T1000 (cell line): ENCODE data around the gene CREB3L2.

ENCODE experiments used
- DNase-seq: peaks from one replicate; lab custom pipeline; 2025; ENCODE audit warnings: mixed read lengths; lab: John Stamatoyannopoulos, UW

CREB3L2 gene

DNA sequence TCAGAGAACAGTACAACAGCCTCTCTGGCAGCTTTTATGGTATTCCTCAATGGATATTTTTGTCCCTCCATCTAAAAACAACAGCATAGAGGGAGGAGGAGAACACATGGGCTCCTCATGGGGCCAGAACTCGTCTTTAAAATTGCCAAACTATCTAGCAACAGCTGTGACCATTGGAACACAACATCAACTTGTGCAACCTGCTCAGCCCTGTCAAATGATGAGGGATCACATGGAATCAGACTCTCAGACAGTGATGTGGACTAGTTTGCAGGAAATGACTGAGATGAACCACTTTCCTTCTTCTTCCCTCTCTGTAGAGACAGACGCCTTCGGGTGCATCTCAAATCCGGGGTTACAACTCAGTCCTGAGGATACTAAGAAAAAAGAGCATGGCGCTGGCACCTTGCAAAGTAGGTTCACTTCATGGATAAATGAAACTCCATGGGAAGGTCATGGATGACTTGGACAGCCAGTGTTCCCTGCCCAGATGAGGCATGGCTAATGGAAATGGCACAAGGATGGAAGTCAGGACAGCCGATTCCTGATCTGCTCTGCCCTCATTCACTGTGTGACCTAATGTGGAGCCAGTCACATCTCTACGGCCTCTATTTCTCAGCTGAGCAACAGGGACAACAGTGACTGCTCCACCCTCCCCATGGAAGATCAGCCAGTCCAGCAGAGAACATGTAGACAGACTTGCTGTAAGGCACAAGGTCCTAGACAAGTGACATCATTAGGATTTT lies 130.5 kb downstream of the CREB3L2 start:
- DNase-seq, result no peak

DNA sequence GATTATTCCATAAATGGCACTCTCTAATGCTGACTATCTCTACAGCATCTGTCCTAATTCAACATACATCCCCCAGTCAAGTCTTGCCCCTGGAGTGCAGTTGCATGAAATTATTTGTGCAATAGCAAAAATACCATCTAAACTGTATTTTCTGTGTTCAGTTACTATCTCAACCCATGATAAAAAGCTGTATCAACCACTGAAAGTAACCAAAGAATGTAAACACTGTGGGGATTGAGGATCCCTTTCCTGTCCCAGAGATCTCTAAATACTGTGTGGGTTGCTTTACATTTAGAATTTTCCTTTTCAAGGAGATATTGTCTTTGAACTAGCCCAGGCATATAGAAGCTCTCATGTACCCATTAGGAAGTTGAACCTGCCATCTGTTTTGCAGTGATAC lies 131.2 kb downstream of the CREB3L2 start:
- no peak for DNase-seq

DNA sequence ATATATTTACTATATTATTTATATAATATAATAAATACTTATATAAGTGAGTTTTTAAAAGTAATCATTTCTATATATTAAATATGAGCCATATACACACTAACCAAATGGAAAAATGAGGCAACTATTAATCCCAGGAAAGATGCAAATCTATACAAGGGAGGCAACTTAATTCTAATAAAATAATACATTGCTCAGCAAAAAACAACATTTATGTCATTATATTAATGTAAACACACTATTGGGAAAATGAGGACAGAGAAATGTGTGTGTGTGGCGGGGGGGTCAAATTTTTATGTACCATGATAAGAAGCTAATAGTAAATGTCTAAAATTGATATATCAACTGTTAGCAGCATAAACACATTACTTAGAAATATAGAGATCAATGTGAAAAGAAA lies 131.8 kb downstream of the CREB3L2 start:
- no peak for DNase-seq

DNA sequence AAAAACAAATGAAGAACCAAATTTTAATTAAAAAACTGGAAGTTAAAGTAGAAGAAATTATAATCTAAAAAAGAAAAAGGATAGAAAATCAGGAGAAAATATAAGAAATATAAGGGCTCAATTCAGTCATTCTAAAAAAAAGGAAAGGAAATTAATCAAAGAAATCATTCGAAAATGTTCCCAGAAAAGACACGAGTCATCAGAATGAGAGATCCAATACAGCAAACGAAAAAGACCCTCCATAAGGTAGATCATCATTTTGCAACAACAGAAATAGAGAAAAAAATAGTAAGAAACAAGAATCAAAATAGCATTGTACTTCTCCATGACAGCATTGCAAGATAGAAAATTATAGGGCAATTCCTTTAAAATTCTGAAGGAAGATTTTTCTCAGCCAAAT lies 132.6 kb downstream of the CREB3L2 start:
- DNase-seq, result no peak

DNA sequence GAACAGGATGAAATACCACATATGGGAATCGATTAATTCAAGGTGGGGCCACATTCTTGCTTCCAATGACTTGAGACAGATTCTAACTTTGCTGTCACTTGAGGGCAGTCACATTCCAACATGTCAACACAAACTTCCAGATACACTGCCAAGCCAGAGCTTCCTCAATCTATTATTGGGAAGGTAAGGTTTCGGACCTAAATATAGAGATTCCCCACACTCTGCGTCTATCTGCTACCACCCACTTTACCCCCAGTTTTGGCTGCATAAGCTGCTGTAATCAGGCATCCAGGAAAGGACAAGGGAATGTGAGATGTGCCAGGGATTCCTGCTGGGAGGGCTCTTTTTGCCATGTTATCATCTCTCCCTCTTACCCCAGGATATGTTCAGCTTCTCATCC lies 134.6 kb downstream of the CREB3L2 start:
- no peak for DNase-seq

DNA sequence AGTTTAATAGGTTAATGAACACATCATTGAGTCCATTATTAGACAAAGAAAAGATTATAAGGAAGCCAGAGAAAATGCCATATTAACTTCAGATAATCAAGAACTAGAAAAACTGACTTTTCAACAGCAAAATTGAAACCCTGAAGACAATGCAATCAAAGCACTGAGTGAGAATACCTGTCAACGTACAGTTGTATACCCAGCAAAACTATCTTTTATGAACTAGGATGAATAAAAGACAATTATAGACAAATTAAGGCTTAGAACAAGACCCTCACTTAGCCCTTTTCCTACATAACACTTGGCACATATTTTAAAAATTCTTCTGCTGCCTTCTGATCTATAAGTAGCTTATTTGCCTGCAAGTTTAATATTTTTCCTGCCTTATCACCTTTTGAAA lies 136.1 kb downstream of the CREB3L2 start:
- DNase-seq, result no peak

DNA sequence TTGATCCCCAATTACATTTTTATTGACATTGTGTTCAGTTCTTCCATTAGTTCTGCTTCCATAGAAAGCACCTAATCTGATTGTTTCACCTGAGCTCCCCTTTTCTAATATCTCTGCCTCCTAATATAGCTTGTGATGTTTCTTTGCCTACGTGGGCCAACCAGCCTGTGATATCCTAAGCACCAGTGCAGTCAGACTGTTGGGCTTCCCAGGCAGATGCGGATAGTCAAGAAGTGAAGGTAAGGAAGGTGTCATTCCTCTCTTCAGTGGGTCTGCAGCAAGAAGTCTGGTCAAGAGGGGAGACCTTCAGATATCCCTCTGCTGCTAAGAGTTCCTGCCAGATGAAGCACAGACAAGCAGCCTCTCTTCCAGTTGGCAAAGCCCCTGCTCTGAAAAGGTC lies 138.9 kb downstream of the CREB3L2 start:
- no peak for DNase-seq

DNA sequence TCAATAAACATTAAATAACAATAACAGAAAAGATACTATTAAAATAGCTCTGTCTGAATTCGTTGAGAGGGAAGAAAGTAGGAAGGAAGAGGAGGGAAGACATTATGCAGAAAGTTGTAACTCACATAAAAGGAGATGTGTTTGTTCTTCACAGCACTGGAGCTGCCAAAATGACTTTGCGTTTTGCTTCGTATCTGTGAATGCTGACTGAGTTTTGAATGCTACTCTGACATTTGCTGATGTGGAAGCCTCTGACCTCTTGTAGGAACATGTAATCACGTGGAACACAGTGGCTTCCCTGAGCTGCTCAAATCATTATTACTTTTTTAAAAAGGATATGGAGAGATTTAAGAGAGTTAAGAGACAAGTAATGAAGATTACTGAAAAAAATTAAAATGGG lies 139.5 kb downstream of the CREB3L2 start:
- no peak for DNase-seq

DNA sequence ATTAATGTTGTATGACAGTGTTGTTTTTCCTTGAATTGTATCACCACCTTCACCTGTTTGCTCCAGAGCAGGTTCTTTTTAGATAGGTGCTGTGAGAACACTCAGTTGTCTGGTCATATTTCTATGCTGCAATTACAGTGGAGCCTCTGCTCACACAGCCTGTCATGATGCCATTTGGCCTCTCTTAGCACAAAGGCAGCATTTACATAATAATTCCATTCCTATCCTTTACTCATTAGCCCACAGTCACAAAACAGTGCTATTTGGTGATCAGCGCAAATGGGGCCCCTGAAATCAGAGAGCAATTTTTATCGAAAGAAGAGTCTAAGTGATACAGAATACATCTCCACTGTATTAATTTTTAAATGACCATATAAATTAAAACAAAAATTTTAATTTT lies 141.3 kb downstream of the CREB3L2 start:
- no peak for DNase-seq

DNA sequence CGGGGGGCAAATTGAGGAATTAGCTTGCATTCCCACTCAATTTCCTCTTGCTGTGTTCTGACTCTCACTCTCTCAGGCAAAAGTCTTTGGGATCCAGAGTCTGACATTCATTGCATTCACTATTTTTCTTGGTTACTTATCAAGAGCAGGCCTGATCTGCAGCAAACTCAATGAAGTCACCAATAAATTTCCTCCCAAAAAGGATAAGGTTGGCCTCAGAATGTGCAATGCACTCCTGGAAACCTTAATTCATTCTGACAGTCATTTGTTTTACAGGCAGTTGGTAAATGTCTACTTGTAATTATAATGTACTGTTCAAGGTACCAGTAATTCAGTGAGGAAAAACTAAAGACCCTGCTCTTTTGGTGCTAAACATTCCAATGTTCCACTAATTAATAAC lies 148.8 kb downstream of the CREB3L2 start:
- DNase-seq, result no peak

DNA sequence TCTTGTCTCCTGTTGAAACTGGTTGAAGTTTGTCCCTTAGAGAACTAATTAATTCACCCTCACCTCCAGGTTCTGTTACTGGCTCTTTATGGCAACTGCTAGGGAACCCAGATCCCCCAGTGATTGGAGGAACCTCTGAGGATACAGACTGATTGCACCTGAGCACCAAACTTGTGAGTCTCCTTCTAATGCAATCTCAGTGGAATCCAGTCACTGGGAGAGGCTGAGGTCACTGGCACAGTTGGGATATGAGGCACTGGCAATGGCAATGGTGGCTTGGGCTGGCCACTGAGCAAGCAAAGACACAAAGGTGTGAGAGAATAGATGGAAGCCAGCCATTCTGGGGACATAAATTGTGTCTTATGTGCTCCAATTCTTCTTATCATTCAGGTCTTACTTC lies 149.8 kb downstream of the CREB3L2 start:
- no peak for DNase-seq

DNA sequence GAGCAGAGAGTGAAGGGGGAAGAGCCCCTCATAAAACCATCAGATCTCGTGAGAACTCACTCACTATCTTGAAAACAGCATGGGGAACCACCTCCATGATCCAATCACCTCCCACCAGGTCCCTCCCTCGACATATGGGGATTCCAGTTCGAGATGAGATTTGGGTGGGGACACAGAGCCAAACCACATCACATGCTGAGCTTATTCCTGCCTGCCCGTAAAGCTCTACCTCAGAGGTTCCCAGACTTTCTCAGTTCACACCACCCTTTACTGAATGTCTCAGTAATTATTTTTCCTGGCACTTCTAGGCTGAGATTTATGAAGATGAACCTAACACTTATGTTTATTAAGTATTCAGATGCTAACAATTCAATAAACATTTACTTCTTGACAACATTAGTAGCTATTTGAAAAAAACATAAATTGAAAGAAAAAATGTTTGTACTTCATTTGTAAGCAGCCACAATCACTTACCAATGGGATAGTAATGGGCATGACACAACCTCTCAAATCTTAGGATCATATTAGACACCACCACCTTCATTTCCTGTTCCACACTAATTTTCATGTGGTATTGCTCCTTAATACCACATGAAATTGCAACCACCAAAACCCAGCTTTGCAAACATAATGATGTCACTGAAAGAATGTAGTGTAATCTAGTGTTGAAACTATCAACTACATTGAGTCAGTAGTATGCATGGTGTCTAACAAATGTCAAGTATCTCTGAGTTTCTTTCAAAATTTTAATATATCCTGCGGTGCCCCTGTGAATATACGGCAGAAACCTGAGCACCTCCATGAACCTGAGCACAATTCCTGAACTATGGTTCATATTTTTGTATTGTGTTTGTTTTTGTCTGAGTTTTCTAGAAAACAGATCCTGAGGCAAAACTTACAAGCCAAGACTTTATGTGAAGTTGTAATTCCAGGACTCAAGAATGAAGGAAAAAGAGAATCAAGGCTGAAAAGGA lies 150.6 kb downstream of the CREB3L2 start:
- DNase-seq, result no peak

DNA sequence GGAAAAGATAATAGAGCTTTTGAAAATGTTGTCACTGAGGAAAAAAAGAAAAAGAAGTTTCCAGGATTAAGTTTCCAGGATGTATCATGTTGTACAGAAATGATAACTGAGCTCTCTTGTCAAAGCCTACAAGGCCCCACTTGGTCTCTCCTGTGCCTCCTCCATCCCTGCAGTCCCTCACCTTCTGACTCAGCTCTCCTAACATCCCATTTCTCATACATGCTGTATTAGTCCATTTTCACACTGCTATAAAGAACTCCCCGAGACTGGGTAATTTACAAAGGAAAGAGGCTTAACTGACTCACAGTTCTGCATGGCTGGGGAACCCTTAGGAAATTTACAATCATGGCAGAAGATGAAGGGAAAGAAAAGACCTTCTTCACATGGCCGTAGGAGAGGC lies 151.3 kb downstream of the CREB3L2 start:
- DNase-seq, result no peak

DNA sequence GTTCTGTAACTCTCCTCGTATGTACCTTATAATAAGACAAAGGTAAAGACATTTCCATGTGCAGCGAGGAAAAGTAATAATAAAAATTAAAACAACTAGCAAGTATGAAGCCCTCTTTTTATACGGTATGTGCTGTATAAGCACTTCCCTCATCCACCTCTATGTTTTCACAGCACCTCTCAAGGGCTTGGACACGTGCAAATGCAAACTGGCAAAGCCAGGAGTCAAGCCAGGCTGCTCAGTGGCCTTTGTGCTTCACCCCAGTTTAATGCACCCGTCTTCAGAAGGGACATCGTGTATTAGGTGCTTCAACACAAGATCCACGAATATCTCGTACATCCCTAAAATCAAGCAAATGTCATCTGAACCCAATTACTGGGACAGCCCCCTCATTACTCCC lies 153.8 kb downstream of the CREB3L2 start:
- DNase-seq, result no peak

DNA sequence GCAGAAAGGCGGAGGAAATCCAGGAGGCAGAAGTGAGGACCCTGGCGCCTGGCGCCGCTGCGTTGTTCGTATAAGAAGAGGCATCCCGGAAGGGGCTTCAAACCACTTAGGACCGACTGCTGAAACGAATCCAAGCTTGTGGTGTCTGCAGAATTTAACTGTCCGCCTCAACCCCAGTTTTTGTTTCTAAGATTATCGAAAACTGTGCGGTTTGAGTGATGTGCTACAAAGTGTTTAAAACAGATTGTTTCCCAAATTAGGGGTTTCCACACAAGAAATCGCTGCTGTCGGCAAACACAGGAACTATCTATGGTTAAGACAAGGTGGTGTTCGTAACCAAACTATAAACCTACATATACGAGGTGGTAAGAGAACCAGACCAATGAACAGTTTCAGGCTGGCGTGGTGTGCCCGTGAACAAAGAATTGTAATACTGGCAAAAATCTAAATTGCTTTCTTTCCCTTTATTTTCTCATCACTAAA lies 154.3 kb downstream of the CREB3L2 start:
- DNase-seq, result no peak

DNA sequence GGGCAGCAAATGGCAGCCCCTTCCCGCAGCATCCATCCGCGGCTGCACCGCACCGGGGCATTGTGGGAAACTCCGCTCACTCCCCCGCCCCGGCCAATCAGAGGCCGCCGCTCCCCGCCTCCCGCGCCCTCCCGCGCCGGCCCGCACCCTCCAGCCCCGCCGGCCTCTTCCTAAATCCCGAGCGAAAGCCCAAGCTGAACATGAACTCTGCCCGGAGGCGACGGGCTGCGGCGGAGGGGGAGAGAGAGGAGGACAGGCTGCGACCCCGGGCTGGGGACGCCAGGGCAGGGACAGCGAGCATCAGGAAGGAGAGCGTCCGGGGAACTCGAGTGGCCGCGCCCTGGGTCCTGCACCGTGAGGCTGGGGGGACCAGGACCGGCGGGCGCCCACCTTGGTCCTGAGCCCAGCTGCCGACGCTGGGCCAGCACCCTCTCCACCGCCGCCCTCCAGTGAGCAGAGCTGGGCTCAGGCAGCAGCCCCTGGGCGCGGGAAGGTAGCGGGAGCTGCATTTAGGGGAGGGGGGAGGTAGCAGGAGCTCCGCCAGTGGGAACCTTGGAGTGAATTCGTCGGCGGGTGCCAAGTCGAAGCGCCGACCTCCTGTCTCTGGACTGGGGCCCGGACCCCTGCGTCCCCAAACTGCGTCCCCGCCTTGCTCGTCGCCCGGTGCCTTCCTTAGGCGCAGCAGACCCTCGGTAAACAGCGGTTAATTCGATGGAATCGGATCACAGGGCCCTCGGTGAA lies 154.9 kb downstream of the CREB3L2 start, which contains the start of gene DGKI:
Gene DGKI, minus strand, starts transcription at position 148 of the 741 bp plus-strand sequence.
- DNase-seq, result no peak

DNA sequence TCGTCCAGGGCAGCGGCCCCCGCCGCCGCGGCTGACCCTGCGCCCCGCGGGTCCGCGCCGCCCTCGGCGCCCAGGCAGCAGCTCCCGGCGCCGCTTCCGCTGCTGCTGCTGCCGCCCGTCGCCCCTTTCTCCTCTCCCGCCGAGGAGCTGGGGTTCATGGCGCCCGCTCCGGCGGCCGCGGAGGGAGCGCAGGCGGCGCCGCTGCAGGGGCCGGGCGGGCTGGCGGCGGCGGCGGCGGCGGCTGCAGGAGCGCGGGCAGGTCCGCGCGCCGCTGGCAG lies 155.4 kb downstream of the CREB3L2 start:
- no peak for DNase-seq

DNA sequence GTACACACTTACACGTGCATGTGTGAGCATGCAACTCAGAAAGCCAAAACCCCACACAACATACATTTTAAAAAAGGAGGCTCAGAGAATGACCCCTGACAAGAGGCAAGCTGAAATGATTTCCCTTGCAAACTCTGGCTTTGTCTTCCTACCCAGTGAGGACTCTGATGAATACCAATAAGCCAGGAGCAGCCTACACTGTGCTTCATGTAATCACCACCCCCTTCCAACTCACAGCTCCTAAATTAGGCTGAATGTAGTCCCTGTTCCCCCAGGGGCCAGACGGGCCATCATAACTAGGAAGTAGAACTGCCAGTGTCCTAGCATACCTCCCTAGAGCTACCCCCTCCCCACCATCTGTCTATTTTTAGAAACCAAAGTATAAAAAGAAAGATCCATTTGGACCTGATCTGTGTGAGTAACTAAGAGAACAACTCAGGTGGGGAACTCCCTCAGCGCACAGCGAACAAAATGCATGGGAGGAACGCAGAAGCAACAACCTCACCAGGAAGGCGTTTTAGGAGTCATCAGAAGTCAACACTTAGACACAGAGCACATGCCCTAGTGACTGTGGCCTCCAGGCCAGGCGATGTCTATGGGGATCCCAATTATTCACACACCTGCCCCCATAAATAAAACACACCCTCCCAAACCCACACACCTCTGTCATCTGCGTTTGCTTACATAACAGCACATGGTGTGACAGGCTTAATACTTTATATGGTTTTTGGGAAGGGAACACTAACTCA lies 157.0 kb downstream of the CREB3L2 start:
- no peak for DNase-seq

DNA sequence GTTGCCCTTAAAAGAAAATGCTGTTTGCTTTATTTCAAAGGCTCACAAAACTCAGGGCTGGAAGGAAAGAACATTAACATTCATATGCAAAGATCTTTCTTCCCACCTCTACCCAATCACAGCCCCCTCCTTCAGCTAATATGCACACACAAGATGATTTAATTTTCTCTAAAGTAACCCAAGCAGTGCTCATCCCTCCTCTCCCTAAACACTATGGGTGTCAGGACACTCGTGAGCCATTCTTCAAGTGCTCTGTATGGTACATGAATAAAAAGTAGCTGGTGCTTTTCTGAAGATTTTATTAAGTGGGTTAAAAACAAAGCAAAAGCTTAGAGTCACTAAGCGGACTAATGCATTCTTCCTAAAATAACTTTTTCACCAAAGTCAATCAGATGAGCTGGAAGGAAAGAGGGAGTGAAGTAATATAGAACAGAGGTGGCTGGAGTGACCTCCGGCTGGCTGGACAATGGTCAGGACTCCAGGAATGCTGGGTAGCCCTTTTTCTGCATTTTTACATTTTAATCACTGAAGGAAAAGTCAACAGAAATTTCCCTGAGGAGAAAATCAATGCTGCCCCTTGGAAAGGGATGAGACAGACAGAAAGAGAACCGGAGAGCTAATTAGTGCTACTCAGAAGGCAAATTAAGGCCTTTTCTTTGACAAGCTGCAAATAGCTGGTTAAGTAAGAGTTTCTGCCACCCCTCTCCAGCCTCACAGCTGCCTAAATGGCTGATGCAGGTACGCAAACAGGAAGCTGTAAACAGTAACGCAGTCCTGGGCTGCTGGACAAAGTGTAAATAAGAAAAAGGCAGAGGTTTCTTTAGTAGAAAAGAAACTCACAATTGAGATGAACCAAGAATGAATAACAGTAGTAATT lies 161.7 kb downstream of the CREB3L2 start:
- no peak for DNase-seq

DNA sequence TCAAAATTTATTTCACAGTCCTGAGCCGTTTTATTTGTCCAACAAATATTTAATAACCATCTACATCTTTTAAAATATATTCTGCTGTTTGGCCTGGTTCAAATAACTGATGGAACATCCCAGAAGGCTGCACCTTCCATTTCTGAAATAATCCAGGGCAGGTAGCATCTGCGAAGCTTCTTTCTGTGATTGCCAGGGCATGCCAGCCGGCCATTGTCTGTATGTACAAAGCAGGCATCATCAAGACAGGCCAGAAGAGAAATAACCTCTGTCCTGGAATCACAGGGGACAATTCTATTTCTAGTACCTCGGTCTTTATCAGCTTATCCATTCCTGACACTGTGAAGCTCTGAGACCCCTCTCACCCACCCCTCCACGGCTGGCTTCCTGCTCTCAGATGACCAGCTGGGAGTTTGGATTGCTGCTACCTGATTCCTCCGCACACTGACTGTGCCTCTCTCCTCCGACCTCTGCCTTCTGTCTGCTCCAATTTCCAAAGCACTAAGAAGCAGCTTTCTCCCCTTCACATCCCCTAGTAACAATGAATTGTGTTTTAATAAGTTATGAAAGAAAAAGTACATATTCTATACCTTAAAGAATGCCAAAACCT lies 163.1 kb downstream of the CREB3L2 start:
- no peak for DNase-seq
